Esophagus squamous epithelium (tissue), 5 donors: ENCODE measurements around the gene ATPAF2. TPM values are rescaled to one million over a fixed set of nuclear protein-coding genes. Genes with fewer than 3 reads are reported as not detected.

ENCODE experiments used
- DNase-seq: peaks from one replicate; lab custom pipeline; 2025; lab: John Stamatoyannopoulos, UW
- H3K27ac ChIP-seq, 4 donors: fragments of 200-600 bp; sonication (generic); one replicate each; pipeline ENCODE4 v1.5.1; 2016 to 2019; ENCODE audit warnings: mild to moderate bottlenecking in 1 of 4
- H3K27me3 ChIP-seq, 4 donors: fragments of 200-600 bp; sonication (generic); 1 replicate in 3 of 4; 2 replicates in 1 of 4; pipeline versions ENCODE4 v1.5.1 to v1.6.0; 2017 to 2021; ENCODE audit warnings: antibody characterized with exemption in 1 of 4
- H3K36me3 ChIP-seq, 3 donors: fragments of 200-600 bp; sonication (generic); one replicate each; pipeline ENCODE4 v1.5.1; 2016 to 2019
- H3K4me1 ChIP-seq, 3 donors: fragments of 200-600 bp; sonication (generic); one replicate each; pipeline ENCODE4 v1.5.1; 2017 to 2019
- H3K4me3 ChIP-seq, 4 donors: fragments of 200-600 bp; sonication (generic); 1 replicate in 3 of 4; 2 replicates in 1 of 4; pipeline ENCODE4 v1.5.1; 2016 to 2019; ENCODE audit warnings: mild to moderate bottlenecking in 2 of 4, moderate library complexity in 1 of 4
- H3K9me3 ChIP-seq, 3 donors: fragments of 200-600 bp; sonication (generic); one replicate each; pipeline ENCODE4 v1.5.1; 2016 to 2019
- POLR2A ChIP-seq, 4 donors: fragments of 450-650 bp; IDR thresholded peaks; one replicate each; pipeline ENCODE4 v1.6.1; 2017; ENCODE audit warnings: antibody characterized with exemption in 4 of 4, mild to moderate bottlenecking in 4 of 4, moderate library complexity in 3 of 4
- WGBS, 2 donors: methylation state at CpG; one replicate each; pipeline ENCODE4 v1.1.5; 2018; 5-methylcytosine and 5-hydroxymethylcytosine counted together
- intact Hi-C: fragments of 100-400 bp; cut with DNase I; formaldehyde crosslinking; loops from one replicate; pipeline ENCODE4 v1.15.0; 2022
- total RNA-seq, 4 donors: library from RNA; depleted of rRNA; stranded (reverse); fragments of >200 nt; gene quantifications; one replicate each; pipeline ENCODE4 v1.1.0, GENCODE V29; 2016
- TF ChIP-seq, protein P1 (sequence below), 6 experiments: fragments of 450-650 bp in 4 of 6; fragments of 200-600 bp in 2 of 6; sonication (generic) in 2 of 6; IDR thresholded peaks; one replicate each; pipeline ENCODE4 v1.5.1; 2016 to 2019; ENCODE audit warnings: antibody characterized with exemption in 6 of 6, mild to moderate bottlenecking in 4 of 6, moderate library complexity in 4 of 6
- donor health status: DM: yes; HTN: yes; CAD: no.

Gene ATPAF2
- total RNA-seq, 4 donors from 2014 or later, result 15.8 to 26.9 (median 20.7) TPM

GRCh38 chr17:18041776-18042175, 2.8 kb upstream of the ATPAF2 start:
- no peak for DNase-seq
- TF ChIP-seq, protein P1, sequence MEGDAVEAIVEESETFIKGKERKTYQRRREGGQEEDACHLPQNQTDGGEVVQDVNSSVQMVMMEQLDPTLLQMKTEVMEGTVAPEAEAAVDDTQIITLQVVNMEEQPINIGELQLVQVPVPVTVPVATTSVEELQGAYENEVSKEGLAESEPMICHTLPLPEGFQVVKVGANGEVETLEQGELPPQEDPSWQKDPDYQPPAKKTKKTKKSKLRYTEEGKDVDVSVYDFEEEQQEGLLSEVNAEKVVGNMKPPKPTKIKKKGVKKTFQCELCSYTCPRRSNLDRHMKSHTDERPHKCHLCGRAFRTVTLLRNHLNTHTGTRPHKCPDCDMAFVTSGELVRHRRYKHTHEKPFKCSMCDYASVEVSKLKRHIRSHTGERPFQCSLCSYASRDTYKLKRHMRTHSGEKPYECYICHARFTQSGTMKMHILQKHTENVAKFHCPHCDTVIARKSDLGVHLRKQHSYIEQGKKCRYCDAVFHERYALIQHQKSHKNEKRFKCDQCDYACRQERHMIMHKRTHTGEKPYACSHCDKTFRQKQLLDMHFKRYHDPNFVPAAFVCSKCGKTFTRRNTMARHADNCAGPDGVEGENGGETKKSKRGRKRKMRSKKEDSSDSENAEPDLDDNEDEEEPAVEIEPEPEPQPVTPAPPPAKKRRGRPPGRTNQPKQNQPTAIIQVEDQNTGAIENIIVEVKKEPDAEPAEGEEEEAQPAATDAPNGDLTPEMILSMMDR (IDR thresholded peaks at IDR 0.05), result no peak
- TF ChIP-seq POLR2A (IDR thresholded peaks at IDR 0.05), result no peak
- Histone ChIP-seq H3K27ac (peak overlapping the region in 2 of 4 donors; percentile 35 to 57), H3K4me1 (peaks cover 17 to 50% (median 34%) of the 10 kb centered on the region in 3 donors), H3K27me3 (no peaks in the 10 kb centered on the region), H3K4me3 (no peak overlapping the region), H3K36me3 (peaks cover 0 to 29% (median 0%) of the 10 kb centered on the region in 3 donors), H3K9me3 (no peaks in the 10 kb centered on the region)
- intact Hi-C loops, result no loop called here
- WGBS, 2 donors, result 25 to 33% methylated on average over 1 of the region's 1 CpG

GRCh38 chr17:18040261-18040858, 1.4 kb upstream of the ATPAF2 start:
- Histone ChIP-seq H3K4me3 (peak overlapping the region; percentile 75 to 99 (median 82)), H3K4me1 (peaks cover 17 to 54% (median 34%) of the 10 kb centered on the region in 3 donors), H3K9me3 (no peaks in the 10 kb centered on the region), H3K27me3 (no peaks in the 10 kb centered on the region), H3K27ac (peak overlapping the region; percentile 88 to 92 (median 90)), H3K36me3 (peaks cover 0 to 16% (median 0%) of the 10 kb centered on the region in 3 donors)
- no peak for TF ChIP-seq POLR2A (IDR thresholded peaks at IDR 0.05)
- TF ChIP-seq, protein P1 (IDR thresholded peaks at IDR 0.05), result no peak
- DNase-seq, result no peak
- intact Hi-C loops, result no loop called here
- 17 to 19% methylated on average over 4 to 6 of the region's 6 CpGs for WGBS, 2 donors

GRCh38 chr17:18039535-18040260, 730 bp upstream of the ATPAF2 start:
- Histone ChIP-seq H3K4me1 (peaks cover 17 to 54% (median 34%) of the 10 kb centered on the region in 3 donors), H3K27me3 (no peaks in the 10 kb centered on the region), H3K27ac (peak overlapping the region; percentile 88 to 92 (median 90)), H3K9me3 (no peaks in the 10 kb centered on the region), H3K4me3 (peak overlapping the region; percentile 75 to 99 (median 82)), H3K36me3 (peaks cover 0 to 10% (median 0%) of the 10 kb centered on the region in 3 donors)
- 0% methylated on average over 2 of the region's 81 CpGs; no CpG with 5 or more reads in 1 of the 2 donors for WGBS, 2 donors
- DNase-seq, result no peak
- no peak for TF ChIP-seq POLR2A (IDR thresholded peaks at IDR 0.05)
- TF ChIP-seq, protein P1 (IDR thresholded peaks at IDR 0.05), result no peak
- intact Hi-C loops, result loop anchor here (10.0 kb wide), 1 partner anchor 225 kb away; no protein-coding TSS in a partner anchor

DNA sequence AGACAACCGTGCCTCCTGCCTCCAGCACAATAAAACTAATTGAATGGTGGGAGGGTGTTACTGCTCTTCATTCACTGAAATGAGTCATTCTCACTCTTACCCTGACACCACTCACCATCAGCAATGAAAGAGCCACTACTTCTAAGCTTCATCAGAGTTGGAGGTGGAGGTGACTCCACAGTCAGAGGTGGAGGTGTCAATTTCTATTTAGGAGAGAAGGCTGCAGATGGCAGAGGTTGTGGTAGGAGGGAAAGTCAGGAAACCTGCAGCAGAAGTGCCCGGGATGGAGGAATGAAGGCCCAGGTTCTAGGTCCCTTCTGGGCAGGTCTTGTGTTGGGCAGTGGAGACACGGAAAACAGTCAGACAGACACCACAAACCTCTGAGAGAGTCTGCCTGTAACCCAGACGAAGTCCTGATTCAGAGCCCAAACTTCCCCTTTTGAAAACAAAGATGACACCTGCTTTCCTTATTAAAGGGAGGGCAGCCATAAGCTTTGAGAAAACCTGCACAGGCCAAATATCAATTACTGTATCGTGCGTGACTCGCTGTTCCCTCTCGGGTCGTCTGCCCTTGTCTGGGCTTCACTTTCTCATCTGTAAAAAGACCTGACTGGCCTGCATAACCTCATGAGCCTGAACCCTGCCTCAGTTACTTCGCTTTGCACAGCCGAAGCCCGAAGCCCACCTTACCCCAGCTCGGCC, 668 bp downstream of the ATPAF2 start:
- Histone ChIP-seq H3K36me3 (no peaks in the 10 kb centered on the region), H3K27ac (peak overlapping the region; percentile 88 to 92 (median 90)), H3K4me3 (peak overlapping the region; percentile 75 to 99 (median 82)), H3K9me3 (no peaks in the 10 kb centered on the region), H3K4me1 (peaks cover 17 to 55% (median 34%) of the 10 kb centered on the region in 3 donors), H3K27me3 (no peaks in the 10 kb centered on the region)
- WGBS, 2 donors, result 3% methylated on average over 6 to 10 of the region's 13 CpGs
- no peak for DNase-seq
- intact Hi-C loops, result loop anchor here (10.0 kb wide), 1 partner anchor 223 kb away; no protein-coding TSS in a partner anchor
- TF ChIP-seq, protein P1 (IDR thresholded peaks at IDR 0.05), result no peak
- TF ChIP-seq POLR2A (IDR thresholded peaks at IDR 0.05), result no peak
